Measurements from ENCODE around the gene RAI14.

DNA sequence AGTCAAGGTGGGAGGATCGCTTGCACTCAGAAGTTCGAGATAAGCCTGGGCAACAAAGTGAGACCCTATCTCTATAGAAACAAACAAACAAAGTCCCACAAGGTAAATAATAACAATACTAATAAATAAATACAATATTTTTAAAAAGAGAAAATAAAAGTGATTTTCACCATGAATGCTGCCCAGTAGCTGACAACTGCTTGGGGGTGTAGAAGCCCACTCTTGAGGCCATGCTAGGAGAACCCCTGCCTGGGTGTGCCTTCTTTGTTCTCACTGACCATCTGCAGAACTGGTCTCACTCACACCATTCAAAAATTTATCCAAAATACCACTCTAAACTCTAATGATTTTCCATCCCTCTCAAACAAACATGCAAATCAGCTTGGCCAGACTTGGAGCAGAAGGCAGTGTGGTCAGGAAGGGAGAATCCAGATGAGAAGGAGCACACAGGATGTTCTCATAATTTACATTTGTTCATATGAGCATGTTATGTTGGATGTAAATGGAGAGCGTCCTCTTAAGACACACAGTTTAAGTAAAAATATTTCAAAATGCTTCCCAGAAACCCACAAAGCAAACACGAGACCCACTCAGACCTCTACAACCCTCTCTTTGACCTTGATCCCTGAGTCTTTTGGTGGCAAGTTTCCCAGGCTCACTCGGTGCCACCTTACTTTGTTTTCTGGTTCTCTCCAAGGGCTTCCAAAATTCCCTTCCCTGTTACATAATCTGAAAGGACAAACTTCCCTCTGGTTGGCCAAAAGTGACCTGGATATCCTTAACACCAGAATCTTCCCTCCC lies 7.9 kb upstream of the RAI14 start:
- TF ChIP-seq, protein P1, sequence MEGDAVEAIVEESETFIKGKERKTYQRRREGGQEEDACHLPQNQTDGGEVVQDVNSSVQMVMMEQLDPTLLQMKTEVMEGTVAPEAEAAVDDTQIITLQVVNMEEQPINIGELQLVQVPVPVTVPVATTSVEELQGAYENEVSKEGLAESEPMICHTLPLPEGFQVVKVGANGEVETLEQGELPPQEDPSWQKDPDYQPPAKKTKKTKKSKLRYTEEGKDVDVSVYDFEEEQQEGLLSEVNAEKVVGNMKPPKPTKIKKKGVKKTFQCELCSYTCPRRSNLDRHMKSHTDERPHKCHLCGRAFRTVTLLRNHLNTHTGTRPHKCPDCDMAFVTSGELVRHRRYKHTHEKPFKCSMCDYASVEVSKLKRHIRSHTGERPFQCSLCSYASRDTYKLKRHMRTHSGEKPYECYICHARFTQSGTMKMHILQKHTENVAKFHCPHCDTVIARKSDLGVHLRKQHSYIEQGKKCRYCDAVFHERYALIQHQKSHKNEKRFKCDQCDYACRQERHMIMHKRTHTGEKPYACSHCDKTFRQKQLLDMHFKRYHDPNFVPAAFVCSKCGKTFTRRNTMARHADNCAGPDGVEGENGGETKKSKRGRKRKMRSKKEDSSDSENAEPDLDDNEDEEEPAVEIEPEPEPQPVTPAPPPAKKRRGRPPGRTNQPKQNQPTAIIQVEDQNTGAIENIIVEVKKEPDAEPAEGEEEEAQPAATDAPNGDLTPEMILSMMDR (IDR thresholded peaks at IDR 0.05), result no peak
- TF ChIP-seq ZFX (IDR thresholded peaks at IDR 0.05; ENCODE audit: borderline replicate concordance), result no peak
